ENCODE measurements around the gene CPEB4. TPM values are rescaled to one million over a fixed set of nuclear protein-coding genes. Genes with fewer than 3 reads are reported as not detected.

CPEB4 gene
- total and polyA plus RNA-seq, 2 donors (not counting 1 experiment from before 2014, with no cell fraction given): 8.4 to 26.0 TPM

- DNase-seq (no peak), ATAC-seq (ENCODE audit: low read depth) (no peak)
- peaks cover 0 to 3% (median 1%) of the 10 kb centered on the region in 4 experiments for H3K27me3 ChIP-seq (replicated peaks in 1 of 4; ENCODE audit: control extremely low read depth in 1 of 4, control insufficient read depth in 3 of 4, insufficient read depth in 4 of 4, low read length in 3 of 4)
- POLR2A ChIA-PET: no interaction called here
- no peaks in the 10 kb centered on the region for H3K4me1 ChIP-seq (ENCODE audit: control insufficient read depth in 2 of 2, insufficient read depth in 2 of 2, low read length in 2 of 2)
- WGBS (ENCODE audit: insufficient coverage): no CpG with 5 or more reads among the region's 4 CpGs
- H3K4me2 ChIP-seq (replicated peaks; ENCODE audit: low read depth, low read length, poor library complexity, severe bottlenecking): no peak overlapping the region
- no peaks in the 10 kb centered on the region for H3K9me3 ChIP-seq (ENCODE audit: control extremely low read depth in 1 of 3, control insufficient read depth in 2 of 3, insufficient read depth in 1 of 3, low read length in 2 of 3)
- Mint-ChIP-seq H3K27me3 (peaks cover 37% of the 10 kb centered on the region), H3K27ac (no peak overlapping the region), H3K4me1 (no peaks in the 10 kb centered on the region), H3K4me3 (no peak overlapping the region), H3K9me3 (ENCODE audit: insufficient read depth) (no peaks in the 10 kb centered on the region)
- H3K9ac ChIP-seq (ENCODE audit: low read length): no peak overlapping the region
- intact Hi-C loops (cut with micrococcal nuclease): no loop called here
- TF ChIP-seq EZH2 (IDR thresholded peaks at IDR 0.05; ENCODE audit: borderline replicate concordance, insufficient read depth, low read depth, low read length, poor library complexity, severe bottlenecking) (no peak), CTCF (IDR thresholded peaks at IDR 0.05) (no peak)
- H3K27ac ChIP-seq (ENCODE audit: low read length in 2 of 2): no peak overlapping the region
- no peaks in the 10 kb centered on the region for H4K20me1 ChIP-seq (ENCODE audit: control insufficient read depth, insufficient read depth, low read length, poor library complexity, severe bottlenecking)
- H2AFZ ChIP-seq (ENCODE audit: insufficient read depth, low read depth, low read length, poor library complexity, severe bottlenecking): no peak overlapping the region
- H3K79me2 ChIP-seq (ENCODE audit: control insufficient read depth, insufficient read depth, low read length): no peaks in the 10 kb centered on the region
- no peak overlapping the region for H3K4me3 ChIP-seq (ENCODE audit: control extremely low read depth in 1 of 5, extremely low read depth in 1 of 5, insufficient read depth in 1 of 5, low read depth in 2 of 5, low read length in 4 of 5)
- H3K36me3 ChIP-seq (replicated peaks in 1 of 2; ENCODE audit: control extremely low read depth in 1 of 2, control insufficient read depth in 1 of 2, extremely low read depth in 1 of 2, insufficient read depth in 2 of 2, low read length in 1 of 2): no peaks in the 10 kb centered on the region
- CTCF ChIA-PET: no interaction called here
Measured at GRCh38 chr5:173998531-173998930, 110.4 kb downstream of the CPEB4 start.

- H3K9ac ChIP-seq (ENCODE audit: low read length): no peak overlapping the region
- intact Hi-C loops (cut with micrococcal nuclease): no loop called here
- no peaks in the 10 kb centered on the region for H4K20me1 ChIP-seq (ENCODE audit: control insufficient read depth, insufficient read depth, low read length, poor library complexity, severe bottlenecking)
- no peaks in the 10 kb centered on the region for H3K9me3 Mint-ChIP-seq (ENCODE audit: insufficient read depth)
- WGBS (ENCODE audit: insufficient coverage): no CpG with 5 or more reads among the region's 4 CpGs
- no peak overlapping the region for H3K4me3 ChIP-seq (ENCODE audit: control extremely low read depth in 1 of 5, extremely low read depth in 1 of 5, insufficient read depth in 1 of 5, low read depth in 2 of 5, low read length in 4 of 5)
- no peaks in the 10 kb centered on the region for H3K9me3 ChIP-seq (ENCODE audit: control extremely low read depth in 1 of 3, control insufficient read depth in 2 of 3, insufficient read depth in 1 of 3, low read length in 2 of 3)
- H3K4me2 ChIP-seq (replicated peaks; ENCODE audit: low read depth, low read length, poor library complexity, severe bottlenecking): no peak overlapping the region
- H3K4me1 Mint-ChIP-seq: no peaks in the 10 kb centered on the region
- DNase-seq (no peak), ATAC-seq (ENCODE audit: low read depth) (no peak)
- H3K27ac ChIP-seq (ENCODE audit: low read length in 2 of 2): no peak overlapping the region
- TF ChIP-seq CTCF (IDR thresholded peaks at IDR 0.05) (no peak), EZH2 (IDR thresholded peaks at IDR 0.05; ENCODE audit: borderline replicate concordance, insufficient read depth, low read depth, low read length, poor library complexity, severe bottlenecking) (no peak)
- H3K79me2 ChIP-seq (ENCODE audit: control insufficient read depth, insufficient read depth, low read length): no peaks in the 10 kb centered on the region
- CTCF ChIA-PET: no interaction called here
- H3K36me3 ChIP-seq (replicated peaks in 1 of 2; ENCODE audit: control extremely low read depth in 1 of 2, control insufficient read depth in 1 of 2, extremely low read depth in 1 of 2, insufficient read depth in 2 of 2, low read length in 1 of 2): no peaks in the 10 kb centered on the region
- peaks cover 39% of the 10 kb centered on the region for H3K27me3 Mint-ChIP-seq
- no peak overlapping the region for H3K27ac Mint-ChIP-seq
- H2AFZ ChIP-seq (ENCODE audit: insufficient read depth, low read depth, low read length, poor library complexity, severe bottlenecking): no peak overlapping the region
- H3K4me1 ChIP-seq (ENCODE audit: control insufficient read depth in 2 of 2, insufficient read depth in 2 of 2, low read length in 2 of 2): no peaks in the 10 kb centered on the region
- no peak overlapping the region for H3K4me3 Mint-ChIP-seq
- peaks cover 0 to 3% (median 1%) of the 10 kb centered on the region in 4 experiments for H3K27me3 ChIP-seq (replicated peaks in 1 of 4; ENCODE audit: control extremely low read depth in 1 of 4, control insufficient read depth in 3 of 4, insufficient read depth in 4 of 4, low read length in 3 of 4)
- POLR2A ChIA-PET: no interaction called here
Measured at GRCh38 chr5:174000076-174000475, 111.9 kb downstream of the CPEB4 start.

Measured in B cell (primary cell).